ENCODE data around the gene CACNA1D.

DNA sequence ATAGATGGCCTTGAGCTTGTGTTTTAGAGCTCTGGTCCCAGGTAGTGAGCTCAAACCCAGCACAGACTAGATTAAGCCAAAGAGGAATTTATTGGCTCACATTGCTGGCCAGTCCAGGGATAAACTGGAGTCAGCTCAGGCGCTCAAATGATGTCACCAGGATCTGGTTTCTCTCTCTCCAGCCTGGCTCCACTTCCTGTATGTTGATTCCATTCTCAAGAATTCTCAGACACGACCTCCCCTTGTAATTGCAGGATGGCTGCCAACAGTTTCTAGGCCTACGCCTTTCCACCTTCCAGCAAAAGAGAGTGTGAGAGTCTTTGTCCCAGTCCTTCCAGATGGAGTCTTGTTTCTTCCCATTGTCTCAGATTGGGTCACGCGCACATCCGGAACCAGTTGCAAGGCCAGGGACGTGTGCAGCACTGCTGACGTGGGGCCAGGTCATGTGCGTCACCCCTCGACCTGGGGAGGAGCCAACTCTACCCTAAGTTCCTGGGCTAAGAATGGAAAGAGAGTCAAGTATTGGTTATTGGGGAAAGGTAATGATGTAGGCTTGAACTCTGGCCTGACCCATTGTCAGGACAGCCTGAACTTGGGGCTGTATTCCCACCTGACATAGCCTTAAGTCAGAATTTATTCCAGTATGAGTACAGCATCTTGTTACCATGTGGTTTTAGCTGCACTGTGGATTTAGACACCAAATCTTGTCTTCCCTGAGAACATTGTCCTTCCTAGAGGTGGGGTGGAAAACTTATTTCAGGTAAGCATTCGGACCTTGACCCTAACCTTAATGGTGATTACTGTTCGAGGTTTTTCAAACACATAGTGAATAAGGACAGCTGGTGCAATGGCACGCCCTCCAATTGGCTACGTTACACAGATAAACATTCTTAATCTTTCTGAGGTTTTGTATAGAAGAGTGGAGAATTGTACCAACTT lies 31.6 kb downstream of the CACNA1D start:
- TF ChIP-seq, protein P1, sequence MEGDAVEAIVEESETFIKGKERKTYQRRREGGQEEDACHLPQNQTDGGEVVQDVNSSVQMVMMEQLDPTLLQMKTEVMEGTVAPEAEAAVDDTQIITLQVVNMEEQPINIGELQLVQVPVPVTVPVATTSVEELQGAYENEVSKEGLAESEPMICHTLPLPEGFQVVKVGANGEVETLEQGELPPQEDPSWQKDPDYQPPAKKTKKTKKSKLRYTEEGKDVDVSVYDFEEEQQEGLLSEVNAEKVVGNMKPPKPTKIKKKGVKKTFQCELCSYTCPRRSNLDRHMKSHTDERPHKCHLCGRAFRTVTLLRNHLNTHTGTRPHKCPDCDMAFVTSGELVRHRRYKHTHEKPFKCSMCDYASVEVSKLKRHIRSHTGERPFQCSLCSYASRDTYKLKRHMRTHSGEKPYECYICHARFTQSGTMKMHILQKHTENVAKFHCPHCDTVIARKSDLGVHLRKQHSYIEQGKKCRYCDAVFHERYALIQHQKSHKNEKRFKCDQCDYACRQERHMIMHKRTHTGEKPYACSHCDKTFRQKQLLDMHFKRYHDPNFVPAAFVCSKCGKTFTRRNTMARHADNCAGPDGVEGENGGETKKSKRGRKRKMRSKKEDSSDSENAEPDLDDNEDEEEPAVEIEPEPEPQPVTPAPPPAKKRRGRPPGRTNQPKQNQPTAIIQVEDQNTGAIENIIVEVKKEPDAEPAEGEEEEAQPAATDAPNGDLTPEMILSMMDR (IDR thresholded peaks at IDR 0.05 in 2 of 3, conservative IDR thresholded peaks at IDR 0.05 in 1 of 3; ENCODE audit: borderline replicate concordance in 1 of 3, insufficient read depth in 1 of 3, low read depth in 2 of 3, low read length in 2 of 3) = no peak
- no peak for TF ChIP-seq SIN3A (IDR thresholded peaks at IDR 0.05; ENCODE audit: low read depth)
- no peak for TF ChIP-seq POLR2A (IDR thresholded peaks at IDR 0.05; ENCODE audit: borderline replicate concordance, extremely low read depth, insufficient read depth, insufficient read length)

All from HCT116 (cell line).